ENCODE results near the gene UAP1L1.
"Not testable (repeated sequence)": the region's sequence is repeated elsewhere in the genome, so short reads cannot be mapped to it uniquely, and the experiment has no call there.

UAP1L1 gene

GRCh38 chr9:137114220-137114612, 36.9 kb downstream of the UAP1L1 start:
- DNase-seq (ENCODE audit: low spot score), result no peak

- no peak for DNase-seq (ENCODE audit: low spot score)
These were observed 37.5 kb downstream of the UAP1L1 start, which contains the start of gene DPP7 for GRCh38 chr9:137114613-137115393. DPP7 (minus strand) TSS chr9:137114733; CDS start chr9:137114713, 20 bp downstream.

GRCh38 chr9:137115394-137116026, 38.2 kb downstream of the UAP1L1 start:
- DNase-seq (ENCODE audit: low spot score), result no peak

GRCh38 chr9:137116027-137116507, 38.8 kb downstream of the UAP1L1 start:
- DNase-seq (ENCODE audit: low spot score), result no peak

GRCh38 chr9:137116728-137117127, 39.4 kb downstream of the UAP1L1 start:
- DNase-seq (ENCODE audit: low spot score), result no peak

- DNase-seq (ENCODE audit: low spot score), result no peak
These were observed 40.0 kb downstream of the UAP1L1 start for GRCh38 chr9:137117269-137117731.

GRCh38 chr9:137118092-137118603, 40.8 kb downstream of the UAP1L1 start:
- DNase-seq (ENCODE audit: low spot score), result not testable (repeated sequence)

- DNase-seq (ENCODE audit: low spot score), result not testable (repeated sequence)
These were observed 44.8 kb downstream of the UAP1L1 start for GRCh38 chr9:137121927-137122795.

GRCh38 chr9:137122796-137123467, 45.6 kb downstream of the UAP1L1 start:
- DNase-seq (ENCODE audit: low spot score), result not testable (repeated sequence)

- DNase-seq (ENCODE audit: low spot score), result no peak
These were observed 46.1 kb downstream of the UAP1L1 start for GRCh38 chr9:137123468-137123837.

GRCh38 chr9:137123952-137124462, 46.7 kb downstream of the UAP1L1 start:
- DNase-seq (ENCODE audit: low spot score), result not testable (repeated sequence)

- no peak for DNase-seq (ENCODE audit: low spot score)
These were observed 49.5 kb downstream of the UAP1L1 start for GRCh38 chr9:137126786-137127185.

- no peak for DNase-seq (ENCODE audit: low spot score)
These were observed 50.2 kb downstream of the UAP1L1 start for GRCh38 chr9:137127301-137128157.

GRCh38 chr9:137128158-137128861, 51.0 kb downstream of the UAP1L1 start:
- DNase-seq (ENCODE audit: low spot score), result no peak

- DNase-seq (ENCODE audit: low spot score), result no peak
These were observed 51.6 kb downstream of the UAP1L1 start for GRCh38 chr9:137128862-137129455.

GRCh38 chr9:137129456-137130175, 52.3 kb downstream of the UAP1L1 start:
- peak; percentile 90 for DNase-seq (ENCODE audit: low spot score)

- no peak for DNase-seq (ENCODE audit: low spot score)
These were observed 52.9 kb downstream of the UAP1L1 start for GRCh38 chr9:137130176-137130755.
